Activated CD4-positive, alpha-beta T cell treated with anti-CD3 and anti-CD28 coated beads, Interleukin-2, amount 50 U/mL, for 1 hour (primary cell): ENCODE results near the gene HOXB5.

Source experiments
- DNase-seq: peaks from one replicate; pipeline ENCODE4 v3.0.0-alpha.2; 2020

HOXB5 gene

DNA sequence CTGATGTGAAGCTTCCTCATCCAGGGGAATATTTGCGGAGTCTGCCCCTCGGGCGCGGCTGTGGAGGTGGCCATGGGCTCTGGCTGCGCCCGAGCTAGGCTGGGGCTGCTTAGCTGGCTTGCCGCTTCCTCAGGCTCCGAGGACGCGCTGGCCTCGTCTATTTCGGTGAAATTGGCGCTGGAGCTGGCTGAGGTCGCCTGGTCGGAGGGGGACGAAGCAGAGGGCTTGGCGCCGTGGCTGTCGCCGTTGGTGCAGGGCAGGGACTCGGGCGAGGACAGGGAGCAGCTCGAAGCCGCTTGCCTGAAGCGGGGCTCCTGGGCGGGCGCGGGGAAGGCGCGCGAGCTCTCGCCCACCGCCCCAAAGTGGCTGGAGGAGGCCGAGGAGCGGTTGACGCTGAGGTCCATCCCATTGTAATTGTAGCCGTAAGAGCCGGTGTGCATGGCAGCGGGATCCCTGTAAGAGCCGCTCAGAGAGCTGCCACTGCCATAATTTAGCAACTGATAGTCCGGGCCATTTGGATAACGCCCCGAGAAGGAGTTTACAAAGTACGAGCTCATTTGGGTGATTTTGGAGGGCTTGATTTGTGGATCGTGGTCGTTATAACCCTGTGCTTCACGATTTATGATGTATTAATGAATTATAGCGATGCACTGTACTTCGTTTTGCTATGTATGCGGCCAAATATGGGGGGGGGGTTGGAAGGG is at the start of gene HOXB5:
HOXB5 (minus strand) TSS at position 654 of the 704 bp plus-strand sequence; CDS start at position 557, 97 bp downstream.
- no peak for DNase-seq

- no peak for DNase-seq
These were observed 49.5 kb upstream of the HOXB5 start for GRCh38 chr17:48642843-48643696.

DNA sequence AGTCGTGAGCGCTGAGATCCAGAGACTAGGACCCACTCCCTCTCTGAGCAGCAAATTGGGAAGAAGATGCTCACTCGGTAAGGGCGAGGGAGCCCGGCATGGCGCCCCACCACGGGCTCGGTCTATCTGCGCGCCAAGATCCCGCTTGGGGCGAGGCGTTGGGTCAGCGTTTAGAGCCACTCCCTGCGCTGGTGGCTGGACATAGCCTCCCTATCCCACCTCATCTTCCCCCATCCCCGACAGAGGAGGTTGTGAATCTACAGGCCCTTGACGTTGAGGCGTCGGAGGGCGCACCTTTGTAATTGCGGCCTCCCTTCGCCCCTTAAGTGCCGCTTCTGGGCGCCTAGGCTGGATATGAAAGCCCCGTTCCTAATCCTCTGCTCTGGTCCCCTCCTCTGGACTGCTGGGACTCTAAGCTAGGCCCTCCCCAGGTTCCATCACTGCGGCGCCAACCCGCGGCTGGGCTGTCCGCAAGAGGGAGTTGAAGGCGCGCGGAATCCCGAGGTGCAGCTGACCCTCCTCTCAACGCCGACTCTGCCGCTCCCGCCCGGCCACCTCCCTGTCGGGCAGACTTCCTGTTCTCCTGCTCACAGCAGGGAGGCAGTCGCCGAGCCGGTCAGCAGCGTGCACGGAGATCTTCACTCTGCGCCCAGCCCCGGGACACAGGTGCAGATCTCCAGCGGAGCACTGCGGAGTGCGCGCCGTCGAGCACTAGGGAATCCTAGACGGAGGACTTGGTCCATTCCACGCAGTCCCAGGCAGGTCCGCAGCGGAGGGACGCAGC is 48.7 kb upstream of the HOXB5 start:
- DNase-seq = no peak

DNA sequence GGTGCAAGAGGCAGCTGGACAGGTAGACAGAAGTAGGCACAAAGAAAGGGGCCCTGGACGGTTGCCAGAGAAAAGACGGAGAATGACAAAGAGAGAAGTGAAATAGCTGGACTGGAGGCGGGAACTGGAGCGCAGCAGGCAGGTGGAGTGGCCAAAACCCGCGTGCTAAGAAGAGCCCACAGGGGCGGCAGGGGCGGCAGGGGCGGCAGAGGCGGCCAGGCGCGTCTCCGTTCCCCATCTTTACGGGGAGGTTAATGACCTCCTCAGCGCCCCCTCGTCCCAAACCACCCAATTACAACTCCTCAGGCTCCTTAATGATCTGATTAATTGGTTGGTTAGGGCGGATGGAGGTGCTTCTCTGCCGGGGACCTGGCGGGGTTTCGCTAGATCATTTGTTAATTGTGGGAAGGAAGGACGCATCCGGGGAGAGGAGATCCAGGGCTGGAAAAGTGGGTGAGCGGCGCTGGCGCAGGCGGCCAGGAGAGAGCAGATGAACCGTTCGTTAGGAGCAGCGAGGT is 48.0 kb upstream of the HOXB5 start:
- no peak for DNase-seq

DNA sequence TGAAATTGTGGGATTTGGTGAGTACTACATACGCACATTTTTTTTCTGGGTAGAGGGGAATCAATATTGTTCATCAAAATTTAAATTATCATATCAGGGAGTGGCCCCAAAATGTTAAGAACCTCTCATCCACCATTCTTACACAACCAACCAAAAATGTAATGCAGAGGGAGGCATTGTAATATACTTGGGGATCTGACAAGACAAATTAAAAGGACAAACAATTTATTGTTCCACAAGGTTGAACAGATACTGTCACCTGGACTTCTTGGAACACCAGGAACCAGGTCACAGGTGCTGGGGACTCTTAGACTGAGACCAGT is 47.2 kb upstream of the HOXB5 start:
- DNase-seq = no peak

- no peak for DNase-seq
These were observed 46.6 kb upstream of the HOXB5 start for GRCh38 chr17:48639982-48640857.

DNA sequence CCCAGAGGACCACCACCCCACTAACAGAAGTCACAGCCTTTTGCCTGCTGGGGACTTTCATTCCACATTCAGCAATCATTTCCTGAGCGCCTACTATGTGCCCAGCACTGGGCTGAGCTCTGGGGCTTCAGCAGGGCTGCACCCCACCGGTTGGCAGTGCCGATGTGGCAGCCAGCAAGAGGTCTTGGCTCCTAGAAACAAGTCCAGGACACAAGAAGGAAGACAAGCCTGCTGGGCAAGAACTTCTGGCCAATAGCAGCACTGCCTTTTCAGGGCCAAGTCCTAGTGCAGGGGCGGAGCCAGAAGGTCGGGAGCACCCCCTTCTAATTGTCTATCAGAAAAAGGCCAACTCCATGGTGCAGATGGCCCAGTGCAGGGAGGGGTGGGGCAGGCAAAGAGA is 45.6 kb upstream of the HOXB5 start:
- DNase-seq = no peak

GRCh38 chr17:48637323-48638260 is 44.0 kb upstream of the HOXB5 start:
- no peak for DNase-seq

DNA sequence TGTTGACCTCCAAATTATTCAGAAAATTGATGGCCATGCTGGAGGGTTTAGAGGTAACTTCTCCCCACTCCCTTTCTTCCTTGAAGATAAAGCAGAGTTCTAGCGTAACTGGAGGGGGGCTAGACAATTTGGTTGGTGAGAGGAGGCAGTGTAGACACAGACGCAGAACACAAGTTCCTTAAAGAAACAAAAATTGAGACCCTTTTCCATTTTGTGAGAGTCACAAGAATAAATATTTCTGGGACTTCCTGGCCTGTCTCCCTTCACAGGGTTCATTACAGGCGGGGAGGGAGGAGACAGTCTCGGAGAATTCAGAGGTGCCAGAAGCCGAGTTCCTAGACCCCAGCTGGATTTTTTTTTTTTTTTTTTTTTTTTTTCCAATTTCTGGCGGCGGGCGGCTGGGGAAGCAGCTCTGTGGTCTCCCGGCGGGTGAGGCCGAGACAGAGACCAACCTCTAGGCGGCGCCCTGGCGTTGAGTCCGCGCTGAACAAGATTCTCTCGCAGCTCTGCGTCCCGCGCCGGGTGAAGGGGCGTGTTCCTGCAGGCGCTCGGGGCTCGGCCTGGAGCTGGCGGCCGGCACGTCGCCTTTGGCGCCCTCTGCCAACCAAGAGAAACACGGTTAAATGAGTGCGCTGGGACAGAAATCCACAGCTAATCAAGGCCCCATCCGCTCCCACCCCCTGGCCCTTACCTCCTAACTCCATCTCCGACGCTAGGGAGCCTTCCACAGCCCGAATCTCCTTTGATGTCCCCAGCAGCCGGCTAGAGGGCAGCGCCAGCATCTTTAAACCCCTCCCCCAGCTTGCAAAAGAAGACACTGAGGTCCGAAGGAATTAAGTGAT is 42.8 kb upstream of the HOXB5 start:
- DNase-seq = peak; percentile 68

DNA sequence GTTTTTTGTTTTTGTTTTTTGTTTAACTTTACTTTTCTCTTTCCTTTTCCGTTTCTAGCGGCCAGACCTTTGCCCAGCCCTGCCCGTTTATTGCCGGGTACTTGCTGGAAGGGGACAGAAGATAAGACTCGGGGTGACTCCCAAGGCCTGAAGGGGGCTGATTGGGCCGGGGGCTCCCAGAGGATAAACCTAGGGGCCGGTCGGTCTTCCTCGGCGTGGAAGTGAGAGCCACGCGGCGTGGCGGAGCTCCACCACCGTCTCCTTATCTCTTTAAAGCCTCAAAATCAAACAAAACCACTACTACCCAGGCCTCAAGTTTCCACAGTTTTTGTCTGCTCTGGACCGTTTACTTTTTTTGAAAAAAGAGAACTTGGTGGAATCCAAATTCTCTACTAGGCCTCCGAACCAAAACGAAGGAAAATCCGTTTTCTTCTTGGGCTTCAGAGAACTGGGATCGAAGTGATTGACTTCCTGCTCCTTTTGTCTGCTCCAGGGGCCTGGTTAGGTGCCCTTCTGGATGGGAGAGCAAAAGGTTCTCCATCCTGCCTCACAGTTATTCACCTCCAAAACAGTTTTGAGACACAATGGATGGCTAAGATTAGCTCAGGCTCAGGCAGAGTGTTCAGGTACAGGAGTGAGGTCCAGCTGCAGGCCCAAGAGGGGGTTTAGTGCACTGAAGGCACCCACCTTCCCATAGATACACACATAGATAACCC is 41.1 kb upstream of the HOXB5 start:
- DNase-seq = no peak

DNA sequence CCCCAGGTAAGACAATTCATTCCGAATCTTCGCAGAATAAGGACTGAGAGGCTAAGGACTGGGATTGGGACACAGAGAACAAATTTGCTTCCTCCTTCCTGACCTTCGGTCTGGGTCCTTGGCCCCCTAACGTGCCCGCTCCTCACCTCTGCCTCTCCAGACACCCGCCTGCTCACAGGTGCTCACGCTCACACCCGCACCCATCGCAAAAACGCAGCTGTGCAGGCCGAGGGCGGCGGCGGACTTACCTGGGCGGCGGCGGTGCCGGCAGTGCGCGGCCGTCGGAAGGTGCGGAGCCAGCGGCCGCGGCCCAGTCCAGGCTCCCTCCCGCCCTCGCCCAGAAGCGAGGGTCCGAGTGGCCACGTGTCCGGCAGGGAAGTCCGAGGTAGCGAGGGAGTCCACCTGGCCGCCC is 39.7 kb upstream of the HOXB5 start:
- DNase-seq = no peak

- DNase-seq = no peak
These were observed 39.1 kb upstream of the HOXB5 start for GRCh38 chr17:48632579-48633265.

GRCh38 chr17:48631693-48632578 is 38.4 kb upstream of the HOXB5 start:
- DNase-seq = no peak

DNA sequence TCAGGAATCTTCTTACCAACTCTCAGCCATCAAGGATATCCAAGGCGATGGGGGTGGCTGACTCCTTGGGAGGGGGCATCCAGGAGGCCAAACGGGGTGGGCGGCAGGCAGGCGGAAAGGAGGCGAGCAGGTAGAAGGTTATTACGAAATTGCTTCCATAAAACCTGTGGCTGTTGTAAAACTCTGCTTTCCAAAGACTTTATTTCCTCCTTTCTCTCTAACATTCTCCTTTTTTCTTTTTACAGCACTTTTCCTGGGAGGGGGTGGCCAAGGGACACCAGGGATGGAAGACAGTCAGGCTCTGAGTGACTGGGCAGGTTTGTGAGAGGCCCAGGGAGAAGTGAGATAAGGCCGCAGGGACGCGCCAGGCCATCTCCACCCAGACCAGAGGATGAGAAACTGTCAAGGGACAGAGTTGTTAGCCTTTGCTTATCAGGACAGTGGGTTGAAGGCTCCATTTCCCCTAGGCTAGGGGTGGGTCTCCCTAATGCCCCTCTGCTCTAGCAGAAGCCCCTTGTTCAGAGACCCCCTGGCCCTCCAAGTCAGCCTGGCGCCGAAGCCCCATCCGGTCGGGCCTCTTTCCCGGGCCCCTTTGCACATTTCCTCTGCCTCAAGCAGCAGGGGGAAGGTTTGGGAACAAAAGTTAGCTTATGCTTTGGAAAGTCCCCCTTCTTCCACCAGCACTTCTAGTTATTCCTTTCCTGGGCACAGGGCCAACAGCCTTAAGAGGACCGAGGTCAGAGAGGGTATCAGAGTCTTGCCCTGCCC is 37.5 kb upstream of the HOXB5 start:
- DNase-seq = no peak

DNA sequence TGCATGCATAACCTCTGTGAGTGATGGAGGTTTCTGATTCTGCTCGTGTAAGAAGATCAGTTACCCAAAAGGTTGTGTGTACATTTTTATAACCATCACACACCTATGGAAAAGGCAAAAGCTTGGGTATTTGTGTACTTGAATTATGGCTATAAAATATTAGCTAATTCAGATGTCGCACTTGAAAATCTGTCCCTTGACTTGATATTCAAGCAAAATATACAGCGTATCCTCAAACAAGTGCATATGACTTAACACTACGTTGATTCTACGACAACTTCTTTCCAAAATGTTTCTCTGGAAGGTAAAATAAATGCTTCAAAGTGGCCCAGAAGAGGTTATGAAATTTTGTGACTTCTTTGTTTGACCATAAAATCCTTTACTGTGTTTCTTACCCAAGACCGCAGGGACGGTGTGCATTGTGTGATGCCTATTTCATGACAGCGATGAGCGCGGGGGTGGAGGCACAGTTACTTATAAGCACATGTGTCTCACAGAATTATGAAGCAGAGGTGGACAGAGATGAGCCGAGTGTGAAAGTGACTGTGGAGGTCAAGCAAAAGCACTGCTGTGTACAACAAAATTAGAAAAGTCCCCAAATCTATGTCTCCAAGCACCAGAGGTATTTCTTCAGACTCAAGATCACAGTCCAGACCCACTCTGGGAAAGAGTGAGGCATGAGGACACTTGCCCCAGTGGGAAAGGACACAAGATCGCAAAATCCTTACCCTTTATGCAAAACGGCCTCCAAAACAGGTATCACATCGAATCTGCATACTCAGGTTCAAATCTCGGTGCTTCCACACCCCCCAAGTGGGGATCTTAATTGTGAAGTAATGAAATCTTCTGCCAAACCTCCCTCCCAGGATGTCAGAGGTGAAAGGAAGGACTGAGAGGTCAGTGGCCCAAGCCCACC is 36.7 kb upstream of the HOXB5 start:
- DNase-seq = no peak

GRCh38 chr17:48629411-48629759 is 35.8 kb upstream of the HOXB5 start:
- no peak for DNase-seq
